ENCODE results near the gene ZBTB42. TPM values are rescaled to one million over a fixed set of nuclear protein-coding genes. Genes with fewer than 3 reads are reported as not detected.

ZBTB42 gene
- polyA plus RNA-seq, 1 of the 3 experiments (the other 2 are of a cell fraction), result 3.1 TPM

- Histone ChIP-seq H3K36me3 (replicated peaks in 1 of 2; ENCODE audit: control insufficient read depth in 1 of 2, insufficient read depth in 2 of 2, low read length in 1 of 2) (peaks cover 5 to 67% of the 10 kb centered on the region in 2 experiments), H3K4me3 (ENCODE audit: low read depth in 2 of 2, low read length in 1 of 2) (no peak overlapping the region), H3K4me2 (no peak overlapping the region), H3K27ac (ENCODE audit: low read depth in 2 of 2, low read length in 1 of 2) (no peak overlapping the region), H3K9ac (no peak overlapping the region), H3K79me2 (ENCODE audit: insufficient read depth) (peaks cover 4% of the 10 kb centered on the region; the same call in 1 of the 2 replicates), H3K9me2 (no peaks in the 10 kb centered on the region), H3F3A (replicated peaks; ENCODE audit: insufficient read depth) (peaks cover 3% of the 10 kb centered on the region), H3K4me1 (ENCODE audit: control insufficient read depth in 1 of 2, insufficient read depth in 2 of 2, low read depth in 1 of 2, low read length in 1 of 2) (no peaks in the 10 kb centered on the region), H2AFZ (ENCODE audit: low read depth) (no peak overlapping the region), H4K20me1 (ENCODE audit: insufficient read depth) (peaks cover 33% of the 10 kb centered on the region), H3K9me3 (no peaks in the 10 kb centered on the region), H3K27me3 (ENCODE audit: insufficient read depth) (no peaks in the 10 kb centered on the region)
- POLR2A ChIA-PET, result no interaction called here
- CTCF ChIA-PET, result interaction anchor here (1.2 to 1.5 kb wide), 2 partner anchors 12 to 21 kb away, joined by 3 to 5 read pairs; no protein-coding TSS in a partner anchor
- no peak for DNase-seq
- WGBS (ENCODE audit: low lambda C conversion rate), result 100% methylated on average over 5 of the region's 15 CpGs
- TF ChIP-seq JUND (IDR thresholded peaks at IDR 0.05), result no peak
- no peak for TF ChIP-seq POLR2AphosphoS5 (IDR thresholded peaks at IDR 0.05; ENCODE audit: low read depth, low read length)
- TF ChIP-seq USF2 (IDR thresholded peaks at IDR 0.05; ENCODE audit: borderline replicate concordance, low read depth, low read length), result no peak
- no peak for TF ChIP-seq RFX5 (IDR thresholded peaks at IDR 0.05; ENCODE audit: low read length)
- TF ChIP-seq GABPA (IDR thresholded peaks at IDR 0.05; ENCODE audit: low read depth), result no peak
- no peak for TF ChIP-seq NRF1 (IDR thresholded peaks at IDR 0.05; ENCODE audit: low read depth, low read length)
Observed at GRCh38 chr14:104776481-104776880, 24.4 kb upstream of the ZBTB42 start.

- no peaks in the 10 kb centered on the region for H3K9me3 ChIP-seq
- H3K36me3 ChIP-seq (replicated peaks in 1 of 2; ENCODE audit: control insufficient read depth in 1 of 2, insufficient read depth in 2 of 2, low read length in 1 of 2), result peaks cover 4 to 60% of the 10 kb centered on the region in 2 experiments
- H3F3A ChIP-seq (replicated peaks; ENCODE audit: insufficient read depth), result no peaks in the 10 kb centered on the region
- ChIA-PET CTCF (interaction anchor here (1.0 to 1.6 kb wide), 4 partner anchors 9 to 50 kb away, joined by 3 to 7 read pairs (median 4); no protein-coding TSS in a partner anchor), POLR2A (no interaction called here)
- H3K4me3 ChIP-seq (ENCODE audit: low read depth in 2 of 2, low read length in 1 of 2), result no peak overlapping the region
- no peak overlapping the region for H2AFZ ChIP-seq (ENCODE audit: low read depth)
- no peak overlapping the region for H3K4me2 ChIP-seq
- H4K20me1 ChIP-seq (ENCODE audit: insufficient read depth), result peaks cover 38% of the 10 kb centered on the region
- peaks cover 4% of the 10 kb centered on the region; the same call in 1 of the 2 replicates for H3K79me2 ChIP-seq (ENCODE audit: insufficient read depth)
- H3K27me3 ChIP-seq (ENCODE audit: insufficient read depth), result no peaks in the 10 kb centered on the region
- no peak for DNase-seq
- no peak overlapping the region for H3K9ac ChIP-seq
- TF ChIP-seq CTCF (IDR thresholded peaks at IDR 0.05) (0 out of 2 replicates have a peak, but pooled peaks have one; percentile 7), SMC3 (IDR thresholded peaks at IDR 0.05; ENCODE audit: low read depth, low read length) (no peak)
- WGBS (ENCODE audit: low lambda C conversion rate), result 98% methylated on average over 9 of the region's 16 CpGs
- H3K9me2 ChIP-seq, result no peaks in the 10 kb centered on the region
- H3K27ac ChIP-seq (ENCODE audit: low read depth in 2 of 2, low read length in 1 of 2), result no peak overlapping the region
- H3K4me1 ChIP-seq (ENCODE audit: control insufficient read depth in 1 of 2, insufficient read depth in 2 of 2, low read depth in 1 of 2, low read length in 1 of 2), result no peaks in the 10 kb centered on the region
Observed at GRCh38 chr14:104776961-104777807, 23.7 kb upstream of the ZBTB42 start.
